Body of pancreas (tissue), 4 donors: ENCODE results near the gene GPR132. TPM values are rescaled to one million over a fixed set of nuclear protein-coding genes. Genes with fewer than 3 reads are reported as not detected.

Source experiments
- ATAC-seq: fragments of 150-250 bp; one replicate; pipeline ENCODE4 v1.9.1; 2016
- DNase-seq, 4 donors: peaks; one replicate each; pipeline ENCODE4 v3.0.0-alpha.2; 2019
- H3K27ac ChIP-seq, 4 donors: fragments of 200-600 bp; sonication (generic); 1 replicate in 3 of 4; 2 replicates in 1 of 4; pipeline versions ENCODE4 v1.5.1 to v1.6.1; 2016 to 2019; ENCODE audit warnings: mild to moderate bottlenecking in 1 of 4, mixed read lengths in 1 of 4, moderate library complexity in 1 of 4
- H3K27me3 ChIP-seq, 2 donors: fragments of 200-600 bp; sonication (generic); one replicate each; pipeline ENCODE4 v1.6.0; 2016; ENCODE audit warnings: mild to moderate bottlenecking in 1 of 2
- H3K36me3 ChIP-seq, 2 donors: fragments of 200-600 bp; sonication (generic); replicated peaks in 1 of 2; 2 replicates each; pipeline ENCODE4 v1.5.1; 2016; ENCODE audit warnings: low read depth in 2 of 2; ENCODE audit not compliant: insufficient read depth in 1 of 2
- H3K4me1 ChIP-seq: fragments of 200-600 bp; sonication (generic); one replicate; pipeline ENCODE4 v1.6.0; 2016
- H3K4me3 ChIP-seq, 2 donors: fragments of 200-600 bp; sonication (generic); 1 replicate in 1 of 2; 2 replicates in 1 of 2; pipeline ENCODE4 v1.5.1; 2016 to 2019
- H3K9me3 ChIP-seq, 3 donors: fragments of 200-600 bp; sonication (generic); 1 replicate in 2 of 3; 2 replicates in 1 of 3; pipeline ENCODE4 v1.5.1; 2016
- POLR2A ChIP-seq, 3 donors: fragments of 450-650 bp; IDR thresholded peaks; one replicate each; pipeline ENCODE4 v1.6.1; 2016; ENCODE audit warnings: antibody characterized with exemption in 3 of 3, mild to moderate bottlenecking in 2 of 3
- WGBS, 2 donors: methylation state at CpG; one replicate each; pipeline ENCODE4 v1.1.5; 2017; 5-methylcytosine and 5-hydroxymethylcytosine counted together
- intact Hi-C: fragments of 100-400 bp; cut with DNase I; formaldehyde crosslinking; loops from one replicate; pipeline ENCODE4 v1.15.1; 2023
- total RNA-seq, 2 donors: library from RNA; depleted of rRNA; stranded (reverse); fragments of >200 nt; gene quantifications; one replicate each; pipeline ENCODE4 v1.1.0, GENCODE V29; 2016
- TF ChIP-seq, protein P1 (sequence below), 7 experiments: fragments of 450-650 bp in 4 of 7; fragments of 200-600 bp in 3 of 7; sonication (generic) in 3 of 7; IDR thresholded peaks; one replicate each; pipeline ENCODE4 v1.5.1; 2016 to 2019; ENCODE audit warnings: antibody characterized with exemption in 7 of 7

Gene GPR132
- total RNA-seq, 2 donors from 2014 or later: 1.0 TPM; not detected in 1

DNA sequence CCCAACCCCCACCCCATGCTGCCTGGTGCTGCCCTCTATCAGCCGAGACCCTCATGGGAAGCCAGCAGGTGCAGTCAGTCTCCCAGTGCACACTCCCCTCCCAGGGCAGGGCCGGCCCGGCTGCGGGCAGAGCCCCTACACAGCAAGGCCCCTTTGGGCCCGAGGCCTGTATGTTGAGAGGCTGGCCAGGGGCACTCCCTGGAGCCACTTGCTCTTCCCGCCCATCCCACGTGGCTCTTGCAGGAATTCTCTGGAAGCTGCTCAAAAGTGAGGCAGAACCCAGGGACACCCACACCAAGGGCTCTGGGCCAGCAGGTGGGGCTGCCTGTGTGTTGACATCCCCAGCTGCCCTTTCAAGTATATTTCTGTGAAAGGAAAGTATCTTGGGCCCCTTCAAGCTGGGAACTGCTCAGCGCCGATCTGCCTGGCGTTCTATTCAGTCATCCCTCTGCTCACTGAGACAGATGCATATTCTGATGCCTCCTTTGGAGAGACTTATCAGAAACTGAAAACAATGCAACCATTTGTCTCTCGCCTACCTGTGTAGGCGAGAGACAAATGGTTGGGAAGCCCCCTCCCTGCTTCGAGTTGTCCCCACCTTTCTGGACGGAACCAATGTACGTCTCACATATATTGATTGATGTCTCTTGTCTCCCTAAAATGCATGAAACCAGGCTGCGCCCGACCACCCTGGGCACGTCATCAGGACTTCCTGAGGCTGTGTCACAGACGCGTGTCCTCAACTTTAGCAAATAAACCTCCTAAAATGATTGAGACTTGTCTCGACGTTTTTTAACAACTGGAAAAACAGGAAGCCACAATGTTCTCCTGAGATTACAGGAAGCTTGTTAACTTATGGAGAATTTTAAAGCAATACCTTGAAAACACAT, 6.0 kb downstream of the GPR132 start:
- Histone ChIP-seq H3K27ac (peak overlapping the region in 2 of 4 donors; percentile 3 to 4), H3K4me3 (no peak overlapping the region), H3K9me3 (no peaks in the 10 kb centered on the region), H3K36me3 (no peaks in the 10 kb centered on the region), H3K4me1 (peaks cover 13% of the 10 kb centered on the region), H3K27me3 (no peaks in the 10 kb centered on the region)
- peak in 3 of 4 donors; percentile 56 to 65 (median 64) for DNase-seq
- peak; percentile 65 for ATAC-seq
- intact Hi-C loops: no loop called here
- TF ChIP-seq POLR2A (IDR thresholded peaks at IDR 0.05): peak in 1 of 3 donors; percentile 5
- TF ChIP-seq, protein P1, sequence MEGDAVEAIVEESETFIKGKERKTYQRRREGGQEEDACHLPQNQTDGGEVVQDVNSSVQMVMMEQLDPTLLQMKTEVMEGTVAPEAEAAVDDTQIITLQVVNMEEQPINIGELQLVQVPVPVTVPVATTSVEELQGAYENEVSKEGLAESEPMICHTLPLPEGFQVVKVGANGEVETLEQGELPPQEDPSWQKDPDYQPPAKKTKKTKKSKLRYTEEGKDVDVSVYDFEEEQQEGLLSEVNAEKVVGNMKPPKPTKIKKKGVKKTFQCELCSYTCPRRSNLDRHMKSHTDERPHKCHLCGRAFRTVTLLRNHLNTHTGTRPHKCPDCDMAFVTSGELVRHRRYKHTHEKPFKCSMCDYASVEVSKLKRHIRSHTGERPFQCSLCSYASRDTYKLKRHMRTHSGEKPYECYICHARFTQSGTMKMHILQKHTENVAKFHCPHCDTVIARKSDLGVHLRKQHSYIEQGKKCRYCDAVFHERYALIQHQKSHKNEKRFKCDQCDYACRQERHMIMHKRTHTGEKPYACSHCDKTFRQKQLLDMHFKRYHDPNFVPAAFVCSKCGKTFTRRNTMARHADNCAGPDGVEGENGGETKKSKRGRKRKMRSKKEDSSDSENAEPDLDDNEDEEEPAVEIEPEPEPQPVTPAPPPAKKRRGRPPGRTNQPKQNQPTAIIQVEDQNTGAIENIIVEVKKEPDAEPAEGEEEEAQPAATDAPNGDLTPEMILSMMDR (IDR thresholded peaks at IDR 0.05): peak in 2 of 7 experiments; percentile 6 to 11
- 50 to 75% methylated on average over 15 to 22 of the region's 22 CpGs for WGBS, 2 donors

DNA sequence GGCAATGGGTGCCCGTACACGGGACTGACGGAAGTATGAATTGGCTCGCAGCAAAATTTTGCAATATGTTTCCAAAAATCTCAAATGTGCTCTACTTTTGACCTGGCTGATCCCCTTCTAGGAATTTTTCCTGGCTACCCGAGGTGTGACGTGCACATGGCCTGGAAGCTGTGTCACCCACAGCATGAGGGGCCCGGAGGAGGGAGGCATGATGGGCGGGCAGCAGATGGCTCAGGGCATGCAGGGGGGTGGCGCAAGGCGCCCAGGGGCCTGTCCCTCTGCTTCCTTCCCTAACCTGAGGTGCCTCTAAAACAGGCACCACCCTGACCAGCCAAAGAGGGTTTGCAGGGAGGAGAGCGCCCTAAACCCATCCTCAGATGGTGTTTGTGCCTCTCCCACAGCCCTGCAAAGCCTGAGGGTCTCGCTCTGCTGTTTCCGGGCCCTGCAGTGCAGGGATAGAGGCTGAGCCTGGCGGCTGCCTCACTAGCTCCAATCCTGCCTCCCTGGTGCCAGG, 6.7 kb downstream of the GPR132 start:
- H3K9me3 ChIP-seq: no peaks in the 10 kb centered on the region
- no peak for DNase-seq
- no peak for TF ChIP-seq POLR2A (IDR thresholded peaks at IDR 0.05)
- TF ChIP-seq, protein P1 (IDR thresholded peaks at IDR 0.05): no peak
- H3K27me3 ChIP-seq: no peaks in the 10 kb centered on the region
- no peak overlapping the region for H3K4me3 ChIP-seq
- no peaks in the 10 kb centered on the region for H3K36me3 ChIP-seq
- H3K4me1 ChIP-seq: peaks cover 13% of the 10 kb centered on the region
- no peak for ATAC-seq
- H3K27ac ChIP-seq: no peak overlapping the region
- 89 to 92% methylated on average over 14 of the region's 14 CpGs for WGBS, 2 donors
- intact Hi-C loops: no loop called here

DNA sequence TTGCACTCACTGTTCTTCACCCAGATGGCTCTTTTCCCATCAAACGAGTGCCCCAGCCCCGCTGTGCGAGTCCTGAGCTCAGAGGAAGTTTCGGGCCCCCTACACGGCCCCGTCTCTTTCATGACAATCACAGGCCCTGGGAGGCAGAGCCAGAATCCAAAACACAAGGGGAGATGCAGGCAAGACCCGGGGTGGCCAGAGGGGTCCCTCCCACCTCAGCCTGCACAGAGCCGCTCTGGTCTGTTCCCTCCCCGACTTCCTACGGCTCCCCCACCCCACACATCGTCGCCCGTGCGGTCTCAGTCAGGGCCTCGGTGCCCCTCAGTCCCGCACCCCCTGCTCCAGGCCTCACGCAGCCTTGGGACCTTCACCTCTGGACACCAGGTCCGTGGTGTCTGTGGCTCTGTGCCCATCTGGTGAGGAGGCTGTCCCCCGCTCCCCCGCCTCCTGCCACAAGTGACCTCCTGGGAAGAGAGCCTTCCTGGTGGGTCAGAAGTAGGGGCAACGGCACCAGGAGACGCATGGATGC, 8.9 kb downstream of the GPR132 start:
- Histone ChIP-seq H3K4me1 (peaks cover 17% of the 10 kb centered on the region), H3K36me3 (no peaks in the 10 kb centered on the region), H3K4me3 (no peak overlapping the region), H3K27ac (no peak overlapping the region), H3K9me3 (no peaks in the 10 kb centered on the region), H3K27me3 (no peaks in the 10 kb centered on the region)
- WGBS, 2 donors: 71 to 77% methylated on average over 6 to 22 of the region's 22 CpGs
- intact Hi-C loops: no loop called here
- TF ChIP-seq, protein P1 (IDR thresholded peaks at IDR 0.05): no peak
- ATAC-seq (no peak), DNase-seq (no peak)

DNA sequence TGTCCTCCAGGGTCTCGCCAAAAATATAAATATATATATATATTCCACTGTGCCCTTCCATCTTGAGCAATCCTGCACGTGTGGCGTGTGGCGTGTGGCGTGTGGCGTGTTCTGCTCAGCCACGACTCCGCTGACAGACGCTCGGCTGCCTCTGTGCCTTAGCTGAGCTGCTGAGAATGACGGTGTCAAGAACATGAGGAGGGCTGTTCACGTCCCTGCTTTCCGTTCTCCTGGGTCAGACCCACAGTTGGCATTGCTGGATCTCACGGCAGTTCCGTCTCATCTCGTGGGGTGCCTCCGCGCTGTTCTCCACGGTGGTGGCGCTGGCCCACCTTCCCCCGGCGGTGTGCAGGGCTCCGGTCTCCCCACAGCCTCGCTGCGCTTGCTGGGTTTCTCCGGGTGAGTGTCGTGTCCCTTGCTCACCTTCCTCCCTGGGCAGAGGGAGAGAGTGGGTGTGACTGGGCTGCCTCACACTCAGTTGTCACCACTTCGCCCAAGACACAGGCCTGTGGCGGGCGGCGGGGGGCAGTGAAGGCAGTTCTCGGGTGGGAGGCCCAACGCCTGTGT, 9.4 kb downstream of the GPR132 start:
- Histone ChIP-seq H3K9me3 (no peaks in the 10 kb centered on the region), H3K4me1 (peaks cover 22% of the 10 kb centered on the region), H3K27me3 (no peaks in the 10 kb centered on the region), H3K4me3 (no peak overlapping the region), H3K36me3 (no peaks in the 10 kb centered on the region), H3K27ac (no peak overlapping the region)
- intact Hi-C loops: no loop called here
- ATAC-seq (no peak), DNase-seq (no peak)
- WGBS, 2 donors: 66 to 75% methylated on average over 29 to 33 of the region's 33 CpGs
- TF ChIP-seq POLR2A (IDR thresholded peaks at IDR 0.05): no peak
- TF ChIP-seq, protein P1 (IDR thresholded peaks at IDR 0.05): no peak
